OCI-LY7 (cell line): ENCODE results near the gene JPH2. TPM values are rescaled to one million over a fixed set of nuclear protein-coding genes. Genes with fewer than 3 reads are reported as not detected.
A peak's percentile ranks its signal among the peaks of the same experiment; 100 is the strongest.

Source experiments
- BruUV-seq: library from RNA; stranded (reverse); fragments of 400-500 nt; replicated peaks from 2 replicates; lab custom pipeline; 2021; lab: Mats Ljungman, UMichigan
- CTCF ChIA-PET: fragments of 300-600 bp; sonication (Branson Sonifier 250); formaldehyde crosslinking; loops from one replicate; lab custom pipeline; 2022; ENCODE audit warnings: antibody characterized with exemption; ENCODE audit not compliant: unreplicated experiment; lab: Charles Lee
- POLR2A ChIA-PET: fragments of 300-600 bp; sonication (Branson Sonifier 250); formaldehyde crosslinking; loops from one replicate; lab custom pipeline; 2022; ENCODE audit warnings: antibody characterized with exemption; lab: Charles Lee
- DNase-seq: peaks from one replicate; pipeline ENCODE4 v3.0.0-alpha.2; 2015; ENCODE audit warnings: low spot score
- H2AFZ ChIP-seq: fragments of 200-600 bp; sonication (generic), shearing (Covaris generic); 2 replicates; pipeline ENCODE4 v1.6.1; 2014; ENCODE audit warnings: mild to moderate bottlenecking, antibody characterized with exemption, low read length, moderate library complexity
- H3K27ac ChIP-seq: fragments of 200-600 bp; sonication (generic); 2 replicates; pipeline ENCODE4 v1.5.1; 2014; ENCODE audit warnings: mixed run types, low read depth, mild to moderate bottlenecking, moderate library complexity, low read length, inconsistent platforms; ENCODE audit not compliant: poor library complexity, severe bottlenecking
- H3K36me3 ChIP-seq: fragments of 200-600 bp; sonication (generic); 2 replicates; pipeline ENCODE4 v1.6.1; 2014; ENCODE audit warnings: mild to moderate bottlenecking, antibody characterized with exemption, low read length, moderate library complexity, mixed read lengths; ENCODE audit not compliant: insufficient read depth
- H3K4me1 ChIP-seq: fragments of 200-600 bp; sonication (generic); 2 replicates; pipeline ENCODE4 v1.5.1; 2014; ENCODE audit warnings: mild to moderate bottlenecking, low read length; ENCODE audit not compliant: insufficient read depth, poor library complexity, severe bottlenecking
- H3K4me2 ChIP-seq: fragments of 200-600 bp; sonication (generic); 2 replicates; pipeline ENCODE4 v1.6.1; 2014; ENCODE audit warnings: mild to moderate bottlenecking, low read length
- H3K4me3 ChIP-seq: fragments of 200-600 bp; sonication (generic); 2 replicates; pipeline ENCODE4 v1.5.1; 2014; ENCODE audit warnings: mild to moderate bottlenecking, low read depth, low read length; ENCODE audit not compliant: poor library complexity, severe bottlenecking
- H3K79me2 ChIP-seq: fragments of 200-600 bp; sonication (generic); 2 replicates; pipeline ENCODE4 v1.6.1; 2016; ENCODE audit warnings: low read depth, mild to moderate bottlenecking, low read length, moderate library complexity, mixed read lengths; ENCODE audit not compliant: insufficient read depth
- H3K9me2 ChIP-seq: fragments of 200-600 bp; sonication (generic); 2 replicates; pipeline ENCODE4 v1.6.1; 2016; ENCODE audit warnings: mild to moderate bottlenecking, low read length, mixed read lengths; ENCODE audit not compliant: insufficient read depth
- H3K9me3 ChIP-seq: fragments of 200-600 bp; sonication (generic); 2 replicates; pipeline ENCODE4 v1.6.1; 2014; ENCODE audit warnings: mild to moderate bottlenecking, mixed run types, low read length, mixed read lengths
- H4K20me1 ChIP-seq: fragments of 200-600 bp; sonication (generic); 2 replicates; pipeline ENCODE4 v1.6.1; 2014; ENCODE audit warnings: mild to moderate bottlenecking, antibody characterized with exemption, low read length, moderate library complexity, mixed read lengths; ENCODE audit not compliant: insufficient read depth
- EZH2phosphoT487 ChIP-seq: fragments of 200-600 bp; sonication (generic); IDR thresholded peaks from 2 replicates; pipeline ENCODE4 v1.6.1; 2018; ENCODE audit warnings: low read depth, borderline replicate concordance, mild to moderate bottlenecking, mixed run types, antibody characterized with exemption, low read length, moderate library complexity, mixed read lengths
- intact Hi-C: fragments of 100-400 bp; cut with micrococcal nuclease; formaldehyde crosslinking; loops from one replicate; pipeline ENCODE4 v1.10.0; 2022; ENCODE audit not compliant: unreplicated experiment
- total RNA-seq, 2 experiments: library from RNA; depleted of rRNA in 1 of 2; stranded (reverse); fragments of >200 nt in 1 of 2; shearing (Covaris generic) in 1 of 2; gene quantifications; 2 replicates each; pipeline ENCODE4 v1.2.3, GENCODE V29; 2014 to 2022
- TF ChIP-seq, protein P1 (sequence below): fragments of 200-600 bp; sonication (generic); conservative IDR thresholded peaks from 2 replicates; pipeline ENCODE4 v1.5.1; 2014; ENCODE audit warnings: mild to moderate bottlenecking, antibody characterized with exemption, low read length, moderate library complexity, mixed read lengths

Gene JPH2
- total RNA-seq, 2 experiments from 2014 or later: not detected

DNA sequence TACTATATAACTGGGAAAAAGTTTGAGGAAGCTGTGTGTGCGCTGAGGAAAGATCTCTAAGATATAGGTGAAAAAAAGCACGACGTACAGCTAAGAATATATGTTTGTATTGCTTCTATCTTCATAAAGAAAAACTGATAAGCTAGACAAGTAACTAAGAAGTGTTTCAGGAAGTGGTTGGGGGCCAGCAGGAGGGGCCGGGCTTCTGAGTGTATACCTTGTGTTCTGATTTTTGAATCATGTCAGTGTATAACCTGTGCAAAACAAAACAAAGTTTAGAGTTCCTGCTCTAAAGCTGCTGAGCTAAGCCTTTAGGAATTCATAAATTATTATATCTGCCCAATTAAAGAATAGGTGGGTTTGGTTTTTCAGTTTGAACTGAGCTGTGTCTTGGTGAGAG is 31.5 kb upstream of the JPH2 start:
- H3K9me3 ChIP-seq: no peaks in the 10 kb centered on the region
- POLR2A ChIA-PET: interaction anchor here (0.6 to 1.4 kb wide), 2 partner anchors 92 to 166 kb away, joined by 4 to 5 read pairs; no protein-coding TSS in a partner anchor
- H4K20me1 ChIP-seq: no peaks in the 10 kb centered on the region
- H3K4me3 ChIP-seq: no peak overlapping the region
- H3K36me3 ChIP-seq: no peaks in the 10 kb centered on the region
- H3K4me2 ChIP-seq: peak overlapping the region; percentile 25
- no peaks in the 10 kb centered on the region for H3K9me2 ChIP-seq
- H3K79me2 ChIP-seq: no peaks in the 10 kb centered on the region
- peak overlapping the region; percentile 70; the same call in 1 of the 2 replicates for H2AFZ ChIP-seq
- intact Hi-C loops: loop anchor here (10.0 kb wide), 1 partner anchor 646 kb away; no protein-coding TSS in a partner anchor
- DNase-seq: no peak
- H3K27ac ChIP-seq: no peak overlapping the region
- BruUV-seq: no TSS peak
- CTCF ChIA-PET: interaction anchor here (1.3 kb wide), 1 partner anchor 92 kb away, joined by 6 read pairs; the partner anchor contains the start of gene FITM2
- peaks cover 14% of the 10 kb centered on the region for H3K4me1 ChIP-seq
- TF ChIP-seq, protein P1, sequence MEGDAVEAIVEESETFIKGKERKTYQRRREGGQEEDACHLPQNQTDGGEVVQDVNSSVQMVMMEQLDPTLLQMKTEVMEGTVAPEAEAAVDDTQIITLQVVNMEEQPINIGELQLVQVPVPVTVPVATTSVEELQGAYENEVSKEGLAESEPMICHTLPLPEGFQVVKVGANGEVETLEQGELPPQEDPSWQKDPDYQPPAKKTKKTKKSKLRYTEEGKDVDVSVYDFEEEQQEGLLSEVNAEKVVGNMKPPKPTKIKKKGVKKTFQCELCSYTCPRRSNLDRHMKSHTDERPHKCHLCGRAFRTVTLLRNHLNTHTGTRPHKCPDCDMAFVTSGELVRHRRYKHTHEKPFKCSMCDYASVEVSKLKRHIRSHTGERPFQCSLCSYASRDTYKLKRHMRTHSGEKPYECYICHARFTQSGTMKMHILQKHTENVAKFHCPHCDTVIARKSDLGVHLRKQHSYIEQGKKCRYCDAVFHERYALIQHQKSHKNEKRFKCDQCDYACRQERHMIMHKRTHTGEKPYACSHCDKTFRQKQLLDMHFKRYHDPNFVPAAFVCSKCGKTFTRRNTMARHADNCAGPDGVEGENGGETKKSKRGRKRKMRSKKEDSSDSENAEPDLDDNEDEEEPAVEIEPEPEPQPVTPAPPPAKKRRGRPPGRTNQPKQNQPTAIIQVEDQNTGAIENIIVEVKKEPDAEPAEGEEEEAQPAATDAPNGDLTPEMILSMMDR: no peak
- TF ChIP-seq EZH2phosphoT487: no peak

DNA sequence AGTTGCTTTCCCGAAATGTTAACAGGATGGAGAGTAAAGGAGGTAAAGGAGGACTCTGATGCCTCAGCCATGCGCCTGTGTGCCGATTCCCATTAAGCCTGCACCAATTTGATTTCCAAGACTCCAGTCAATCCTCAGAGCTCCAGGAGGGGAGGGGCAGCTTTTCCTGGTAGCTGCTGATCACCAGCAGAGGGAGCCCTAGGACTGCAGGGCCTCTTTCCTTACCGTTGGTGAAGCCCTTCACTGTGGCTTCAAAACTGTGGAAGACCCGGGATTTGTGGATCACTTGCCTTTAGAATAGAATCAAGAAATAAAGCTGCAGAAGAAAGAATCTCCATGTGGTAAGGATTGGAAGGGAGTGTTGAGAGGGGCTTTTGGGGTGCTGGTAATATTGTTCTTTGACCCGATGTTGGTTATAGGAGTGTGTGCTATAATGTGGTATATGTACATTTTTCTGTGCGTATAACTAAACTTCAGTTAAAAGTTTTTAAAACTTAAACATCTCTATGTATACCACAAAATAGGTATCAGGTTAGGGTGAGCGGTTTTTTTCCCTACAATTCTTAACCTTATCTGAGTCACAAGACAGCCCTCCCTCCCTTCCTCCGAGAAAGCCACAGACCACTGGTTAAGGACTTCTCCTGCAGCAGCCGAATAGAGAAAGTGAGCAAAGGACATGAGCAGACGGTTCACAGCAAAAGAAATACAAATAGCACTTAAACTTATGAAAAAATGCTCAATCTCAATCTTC is 30.5 kb upstream of the JPH2 start:
- Histone ChIP-seq H3K79me2 (no peaks in the 10 kb centered on the region), H3K9me3 (no peaks in the 10 kb centered on the region), H3K27ac (no peak overlapping the region), H3K36me3 (no peaks in the 10 kb centered on the region), H2AFZ (peak overlapping the region; percentile 70; the same call in 1 of the 2 replicates), H3K9me2 (no peaks in the 10 kb centered on the region), H3K4me3 (no peak overlapping the region), H3K4me2 (no peak overlapping the region; the same call in 1 of the 2 replicates), H4K20me1 (no peaks in the 10 kb centered on the region), H3K4me1 (peaks cover 14% of the 10 kb centered on the region)
- peak; percentile 68 for DNase-seq
- CTCF ChIA-PET: interaction anchor here (1.2 to 3.3 kb wide), 3 partner anchors 92 to 168 kb away, joined by 3 to 16 read pairs (median 8); partner anchors contain the start of gene FITM2
- no peak for TF ChIP-seq EZH2phosphoT487
- TF ChIP-seq, protein P1: peak; percentile 97
- intact Hi-C loops: loop anchor here (10.0 kb wide), 1 partner anchor 647 kb away; no protein-coding TSS in a partner anchor
- BruUV-seq: no TSS peak
- POLR2A ChIA-PET: interaction anchor here (2.6 kb wide), 1 partner anchor 94 kb away, joined by 10 read pairs; the partner anchor contains the start of gene FITM2
